ENCODE data around the gene SLC38A6. TPM values are rescaled to one million over a fixed set of nuclear protein-coding genes. Genes with fewer than 3 reads are reported as not detected.

SLC38A6 gene
- total and polyA plus RNA-seq, 2 experiments from 2014 or later: 17.0 to 26.0 TPM

DNA sequence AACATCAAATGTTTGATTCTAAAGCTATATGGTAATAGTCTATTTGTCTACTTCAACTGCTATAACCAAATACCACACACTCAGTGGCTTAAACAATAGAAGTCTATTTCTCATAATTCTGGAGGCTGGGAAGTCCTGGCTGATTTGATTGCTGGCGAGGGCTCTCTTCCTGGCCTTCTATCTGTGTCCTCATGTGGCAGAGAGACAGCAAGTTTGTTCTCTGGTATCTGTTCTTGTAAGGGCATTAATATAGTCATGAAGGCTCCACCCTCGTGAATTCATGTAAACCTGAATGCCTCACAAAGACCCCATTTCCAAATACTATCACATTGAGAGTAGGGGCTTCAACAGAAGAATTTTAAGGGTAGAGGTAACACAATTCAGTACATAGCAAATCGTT, 34.3 kb upstream of the SLC38A6 start:
- Histone ChIP-seq H3K4me2 (no peak overlapping the region), H4K20me1 (ENCODE audit: insufficient read depth, poor library complexity, severe bottlenecking) (no peaks in the 10 kb centered on the region), H3K36me3 (replicated peaks; ENCODE audit: insufficient read depth, low read depth) (no peaks in the 10 kb centered on the region), H3K4me3 (no peak overlapping the region), H3K9me2 (replicated peaks; ENCODE audit: insufficient read depth) (no peaks in the 10 kb centered on the region), H3K4me1 (ENCODE audit: insufficient read depth) (peaks cover 6% of the 10 kb centered on the region), H3K79me2 (no peaks in the 10 kb centered on the region), H3K27me3 (no peaks in the 10 kb centered on the region), H2AFZ (no peak overlapping the region), H3K9me3 (ENCODE audit: low read depth) (no peaks in the 10 kb centered on the region), H3K27ac (no peak overlapping the region)
- WGBS (ENCODE audit: low lambda C conversion rate, missing lambda C conversion rate): 97% methylated on average over 3 of the region's 3 CpGs
- DNase-seq (ENCODE audit: low spot score): no peak
- TF ChIP-seq EZH2 (IDR thresholded peaks at IDR 0.05; ENCODE audit: borderline replicate concordance): no peak
- no peak for TF ChIP-seq EZH2phosphoT487 (IDR thresholded peaks at IDR 0.05; ENCODE audit: low read depth, severe bottlenecking, unreplicated experiment)
- TF ChIP-seq, protein P1, sequence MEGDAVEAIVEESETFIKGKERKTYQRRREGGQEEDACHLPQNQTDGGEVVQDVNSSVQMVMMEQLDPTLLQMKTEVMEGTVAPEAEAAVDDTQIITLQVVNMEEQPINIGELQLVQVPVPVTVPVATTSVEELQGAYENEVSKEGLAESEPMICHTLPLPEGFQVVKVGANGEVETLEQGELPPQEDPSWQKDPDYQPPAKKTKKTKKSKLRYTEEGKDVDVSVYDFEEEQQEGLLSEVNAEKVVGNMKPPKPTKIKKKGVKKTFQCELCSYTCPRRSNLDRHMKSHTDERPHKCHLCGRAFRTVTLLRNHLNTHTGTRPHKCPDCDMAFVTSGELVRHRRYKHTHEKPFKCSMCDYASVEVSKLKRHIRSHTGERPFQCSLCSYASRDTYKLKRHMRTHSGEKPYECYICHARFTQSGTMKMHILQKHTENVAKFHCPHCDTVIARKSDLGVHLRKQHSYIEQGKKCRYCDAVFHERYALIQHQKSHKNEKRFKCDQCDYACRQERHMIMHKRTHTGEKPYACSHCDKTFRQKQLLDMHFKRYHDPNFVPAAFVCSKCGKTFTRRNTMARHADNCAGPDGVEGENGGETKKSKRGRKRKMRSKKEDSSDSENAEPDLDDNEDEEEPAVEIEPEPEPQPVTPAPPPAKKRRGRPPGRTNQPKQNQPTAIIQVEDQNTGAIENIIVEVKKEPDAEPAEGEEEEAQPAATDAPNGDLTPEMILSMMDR (IDR thresholded peaks at IDR 0.05; ENCODE audit: poor library complexity): no peak

- Histone ChIP-seq H4K20me1 (ENCODE audit: insufficient read depth, poor library complexity, severe bottlenecking) (no peaks in the 10 kb centered on the region), H2AFZ (no peak overlapping the region), H3K27me3 (no peaks in the 10 kb centered on the region), H3K4me3 (no peak overlapping the region), H3K9me2 (replicated peaks; ENCODE audit: insufficient read depth) (no peaks in the 10 kb centered on the region), H3K4me2 (no peak overlapping the region), H3K27ac (no peak overlapping the region), H3K9me3 (ENCODE audit: low read depth) (peaks cover 8% of the 10 kb centered on the region), H3K79me2 (peaks cover 3% of the 10 kb centered on the region), H3K4me1 (ENCODE audit: insufficient read depth) (no peaks in the 10 kb centered on the region), H3K36me3 (replicated peaks; ENCODE audit: insufficient read depth, low read depth) (no peaks in the 10 kb centered on the region)
- TF ChIP-seq EZH2 (IDR thresholded peaks at IDR 0.05; ENCODE audit: borderline replicate concordance): no peak
- TF ChIP-seq EZH2phosphoT487 (IDR thresholded peaks at IDR 0.05; ENCODE audit: low read depth, severe bottlenecking, unreplicated experiment): no peak
- TF ChIP-seq, protein P1 (IDR thresholded peaks at IDR 0.05; ENCODE audit: poor library complexity): no peak
- WGBS (ENCODE audit: low lambda C conversion rate, missing lambda C conversion rate): 65% methylated on average over 3 of the region's 3 CpGs
- no peak for DNase-seq (ENCODE audit: low spot score)
These were observed 29.1 kb upstream of the SLC38A6 start for GRCh38 chr14:60951776-60952435.

GRCh38 chr14:60956202-60956601, 24.8 kb upstream of the SLC38A6 start:
- H3K9me2 ChIP-seq (replicated peaks; ENCODE audit: insufficient read depth): no peaks in the 10 kb centered on the region
- no peak overlapping the region for H2AFZ ChIP-seq
- no peak for DNase-seq (ENCODE audit: low spot score)
- no peaks in the 10 kb centered on the region for H3K27me3 ChIP-seq
- H3K4me3 ChIP-seq: no peak overlapping the region
- TF ChIP-seq, protein P1 (IDR thresholded peaks at IDR 0.05; ENCODE audit: poor library complexity): no peak
- no peak for TF ChIP-seq EZH2 (IDR thresholded peaks at IDR 0.05; ENCODE audit: borderline replicate concordance)
- no peak for TF ChIP-seq EZH2phosphoT487 (IDR thresholded peaks at IDR 0.05; ENCODE audit: low read depth, severe bottlenecking, unreplicated experiment)
- 100% methylated on average over 4 of the region's 4 CpGs for WGBS (ENCODE audit: low lambda C conversion rate, missing lambda C conversion rate)
- no peak overlapping the region for H3K4me2 ChIP-seq
- H3K9me3 ChIP-seq (ENCODE audit: low read depth): peaks cover 19% of the 10 kb centered on the region
- no peaks in the 10 kb centered on the region for H3K36me3 ChIP-seq (replicated peaks; ENCODE audit: insufficient read depth, low read depth)
- H3K27ac ChIP-seq: no peak overlapping the region
- no peaks in the 10 kb centered on the region for H3K4me1 ChIP-seq (ENCODE audit: insufficient read depth)
- peaks cover 3% of the 10 kb centered on the region for H3K79me2 ChIP-seq
- no peaks in the 10 kb centered on the region for H4K20me1 ChIP-seq (ENCODE audit: insufficient read depth, poor library complexity, severe bottlenecking)
